ENCODE measurements around the gene ATP23.

Gene ATP23

DNA sequence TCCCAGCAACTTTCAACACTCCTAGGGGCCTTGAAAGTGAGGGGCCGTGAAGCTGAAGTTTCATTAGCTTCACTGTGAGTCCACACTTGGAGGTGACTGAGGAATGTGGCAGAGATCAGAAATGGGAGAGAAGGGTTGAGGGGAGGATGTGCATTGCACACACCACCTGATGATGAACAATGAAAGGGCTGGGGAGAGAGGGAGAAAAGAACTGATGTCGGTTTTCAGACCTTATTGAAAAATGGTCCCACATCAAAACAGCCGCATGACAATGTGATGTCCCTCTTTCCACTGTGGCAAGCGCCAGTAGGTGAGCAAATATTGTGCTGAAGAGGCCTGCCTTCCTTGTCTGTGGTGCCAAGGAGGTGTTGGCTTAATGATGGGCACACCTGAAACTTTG, 32.3 kb upstream of the ATP23 start:
- no peak for DNase-seq

DNA sequence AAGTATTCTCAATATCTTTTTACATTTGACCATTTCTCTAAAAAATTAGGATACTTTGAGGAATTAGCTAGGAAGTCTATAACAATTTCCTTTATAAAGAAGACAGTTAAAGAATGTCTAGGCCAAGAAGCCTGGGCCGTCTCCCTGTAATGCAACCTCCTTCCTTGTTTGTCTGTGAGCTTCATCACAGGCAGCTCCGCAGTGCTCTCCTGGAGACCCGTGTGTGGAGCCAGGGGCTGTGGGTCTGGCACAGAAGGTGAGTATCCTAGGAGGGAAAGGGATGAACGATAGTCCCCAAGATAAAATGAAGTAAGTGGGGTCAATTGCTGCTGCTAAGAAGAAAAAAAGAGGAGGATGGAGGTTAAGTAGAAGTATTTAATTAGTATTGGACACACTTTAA, 31.8 kb upstream of the ATP23 start:
- no peak for DNase-seq

DNA sequence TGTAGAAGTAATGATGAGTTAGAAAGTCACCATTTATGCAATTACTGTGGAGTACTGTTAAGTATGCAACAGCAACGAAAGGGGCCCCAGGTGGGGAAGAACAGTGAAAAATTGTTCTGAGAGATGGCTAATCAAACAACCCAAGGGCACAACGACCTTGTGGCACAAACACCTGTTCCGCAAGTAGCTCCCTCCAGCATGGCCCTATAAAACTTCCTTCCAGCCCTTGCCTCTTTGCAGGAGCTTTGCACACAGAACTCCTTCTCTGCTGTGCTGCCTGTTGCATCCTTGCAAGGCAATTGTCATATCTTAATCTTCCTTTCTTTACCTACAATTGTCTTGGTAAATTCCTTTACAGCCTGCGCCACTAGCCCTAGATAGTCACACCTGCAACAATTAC, 23.2 kb upstream of the ATP23 start:
- DNase-seq = no peak

DNA sequence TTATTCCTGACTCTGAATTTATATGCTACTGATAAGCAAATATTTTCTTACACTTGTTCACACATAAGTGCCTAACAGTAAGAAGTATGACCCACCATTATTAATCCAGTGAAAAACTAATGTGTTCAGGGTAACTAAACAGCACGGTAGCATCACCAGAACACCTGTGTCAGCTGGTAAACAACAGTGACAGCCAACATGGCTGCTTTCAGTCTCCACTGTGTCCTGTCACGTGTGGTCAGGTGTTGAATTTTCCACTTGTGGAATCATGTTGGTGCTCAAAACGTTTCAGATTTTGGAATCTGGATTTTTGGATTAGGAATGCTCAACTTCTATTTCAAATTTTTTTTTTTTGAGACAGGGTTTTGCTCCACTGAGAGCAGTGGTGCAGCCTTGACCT, 14.3 kb upstream of the ATP23 start:
- no peak for DNase-seq

DNA sequence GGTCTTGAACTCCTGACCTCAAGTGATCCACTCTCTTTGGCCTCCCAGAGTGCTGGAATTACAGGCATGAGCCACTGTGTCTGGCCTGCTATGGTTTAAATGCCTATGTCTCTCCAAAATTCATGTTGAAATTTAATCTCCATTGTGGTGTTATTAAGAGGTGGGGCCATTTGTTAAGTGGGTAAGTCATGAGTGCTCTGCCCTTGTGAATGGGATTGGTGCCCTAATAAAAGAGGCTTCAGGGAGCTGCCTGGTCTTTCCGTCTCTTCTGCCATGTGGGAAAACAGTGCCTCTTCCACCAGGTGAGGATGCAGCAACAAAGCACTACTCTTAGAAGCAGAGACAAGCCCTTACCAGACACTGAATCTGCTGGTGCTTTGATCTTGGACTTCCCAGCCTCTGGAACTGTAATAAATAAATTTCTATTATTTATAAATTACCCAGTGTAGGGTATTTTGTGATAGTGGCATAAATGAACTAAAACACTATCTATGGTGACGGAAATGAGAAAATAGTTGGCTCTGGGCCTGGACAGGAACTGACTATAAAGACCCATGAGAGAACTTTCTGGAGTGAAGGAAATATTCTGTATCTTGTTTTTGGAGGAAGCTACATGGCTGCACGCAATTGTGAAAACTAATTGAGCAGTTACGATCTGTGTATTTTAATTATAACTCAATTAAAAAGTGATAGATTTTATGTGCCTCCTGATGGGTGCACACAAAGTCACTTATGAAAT, 12.1 kb upstream of the ATP23 start:
- DNase-seq = no peak

DNA sequence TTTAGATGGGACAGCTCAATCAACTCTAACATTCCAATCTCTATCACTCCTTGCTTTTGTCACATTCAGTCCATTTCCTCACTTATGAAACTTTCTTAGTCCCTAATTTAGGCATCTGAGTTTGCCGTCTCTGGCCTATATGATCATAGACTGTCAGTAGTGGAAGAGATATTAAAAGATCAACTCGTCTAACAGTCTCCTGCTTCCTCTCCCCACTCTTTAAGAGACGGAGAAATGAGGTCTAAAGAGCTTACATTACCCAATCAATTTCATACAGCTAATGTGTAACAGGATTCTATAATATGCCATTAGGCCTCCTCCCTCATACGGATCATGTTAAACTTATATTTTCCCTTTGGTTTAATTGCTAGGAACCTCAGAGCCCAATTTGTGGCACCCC, 6.5 kb upstream of the ATP23 start:
- no peak for DNase-seq

DNA sequence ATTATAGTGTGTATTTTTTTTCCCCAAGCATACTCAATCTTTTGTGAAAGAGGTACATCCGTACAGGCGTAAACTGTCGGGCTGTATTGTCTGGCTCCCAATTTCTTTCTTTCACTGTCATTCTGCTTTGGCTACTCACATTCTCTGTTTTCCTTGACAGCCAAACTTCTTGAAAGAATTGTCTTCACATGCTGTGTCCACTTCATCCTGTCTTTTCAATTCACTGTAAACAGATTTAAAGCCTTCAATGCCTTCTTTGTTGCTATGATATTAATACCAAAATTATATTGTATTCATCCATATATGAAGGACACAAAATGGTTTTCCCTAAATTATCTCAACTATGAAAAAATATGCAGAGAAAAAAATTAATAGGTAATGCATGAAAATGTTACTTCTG, 6.0 kb upstream of the ATP23 start:
- no peak for DNase-seq

DNA sequence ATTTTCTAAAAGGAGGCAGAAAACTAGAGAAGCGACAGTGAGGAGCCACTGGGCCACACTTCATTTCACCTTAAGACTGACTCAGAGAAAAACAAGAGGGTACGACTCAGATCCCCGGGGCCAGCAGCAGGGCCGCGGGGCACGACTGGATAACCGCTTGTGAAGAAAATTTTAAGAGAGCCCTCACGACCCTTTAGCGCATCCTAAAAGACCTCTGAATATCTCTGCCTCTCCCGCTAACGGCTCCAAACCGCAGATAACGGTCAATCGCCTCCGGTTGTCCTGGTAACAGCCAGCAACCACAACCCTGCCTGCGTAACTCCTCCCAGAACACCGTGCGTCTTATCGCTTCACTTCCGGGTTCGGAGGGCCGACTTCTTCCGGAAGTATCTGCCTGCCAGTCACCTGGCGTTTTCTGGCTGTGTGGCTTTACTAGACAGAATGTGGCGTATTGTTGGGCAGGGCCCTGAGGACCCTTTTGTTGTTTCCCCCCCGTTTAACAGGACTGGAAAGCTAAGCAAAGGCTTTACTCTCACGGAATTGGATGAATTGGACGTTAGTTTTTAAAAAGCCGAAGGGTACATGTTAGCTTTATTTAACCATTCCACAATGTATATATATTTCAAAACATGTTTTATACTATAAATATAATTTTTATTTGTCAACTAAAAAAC, 5.4 kb upstream of the ATP23 start:
- peak; percentile 91 for DNase-seq

DNA sequence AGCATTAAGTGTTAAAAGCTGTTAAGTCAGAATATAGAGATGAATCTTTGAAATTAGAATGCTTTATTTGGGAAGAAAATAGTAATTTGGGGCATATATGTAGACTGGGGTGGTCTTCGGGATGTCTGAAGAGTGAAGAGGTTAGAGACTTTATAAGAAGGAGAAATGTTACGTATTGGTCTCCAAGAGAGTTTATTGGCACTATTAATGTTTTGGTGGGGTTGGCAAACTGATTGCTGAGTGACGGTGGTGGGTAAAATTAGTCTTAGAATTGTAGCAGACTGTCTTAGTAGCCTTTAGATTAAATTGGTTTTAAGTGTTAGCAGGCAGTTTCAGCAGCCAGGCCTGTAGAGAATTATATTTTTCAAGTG, 4.9 kb upstream of the ATP23 start:
- DNase-seq = no peak

DNA sequence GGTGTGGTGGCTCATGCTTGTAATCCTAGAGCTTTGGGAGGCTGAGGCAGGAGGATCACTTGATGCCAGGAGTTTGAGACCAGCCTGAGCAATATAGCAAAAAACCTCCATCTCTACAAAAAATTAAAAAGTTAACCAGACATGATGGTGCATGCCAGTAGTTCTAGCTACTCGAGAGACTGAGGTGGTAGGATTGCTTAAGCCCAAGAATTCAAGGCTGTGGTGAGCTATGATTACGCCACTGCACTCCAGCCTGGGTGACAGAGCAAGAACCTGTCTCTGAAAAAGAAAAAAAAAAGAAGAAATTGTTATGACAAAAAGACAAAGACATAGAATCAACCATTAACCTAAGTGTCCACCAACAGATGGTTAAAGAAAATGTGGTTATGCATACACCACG, 2.1 kb upstream of the ATP23 start:
- no peak for DNase-seq

DNA sequence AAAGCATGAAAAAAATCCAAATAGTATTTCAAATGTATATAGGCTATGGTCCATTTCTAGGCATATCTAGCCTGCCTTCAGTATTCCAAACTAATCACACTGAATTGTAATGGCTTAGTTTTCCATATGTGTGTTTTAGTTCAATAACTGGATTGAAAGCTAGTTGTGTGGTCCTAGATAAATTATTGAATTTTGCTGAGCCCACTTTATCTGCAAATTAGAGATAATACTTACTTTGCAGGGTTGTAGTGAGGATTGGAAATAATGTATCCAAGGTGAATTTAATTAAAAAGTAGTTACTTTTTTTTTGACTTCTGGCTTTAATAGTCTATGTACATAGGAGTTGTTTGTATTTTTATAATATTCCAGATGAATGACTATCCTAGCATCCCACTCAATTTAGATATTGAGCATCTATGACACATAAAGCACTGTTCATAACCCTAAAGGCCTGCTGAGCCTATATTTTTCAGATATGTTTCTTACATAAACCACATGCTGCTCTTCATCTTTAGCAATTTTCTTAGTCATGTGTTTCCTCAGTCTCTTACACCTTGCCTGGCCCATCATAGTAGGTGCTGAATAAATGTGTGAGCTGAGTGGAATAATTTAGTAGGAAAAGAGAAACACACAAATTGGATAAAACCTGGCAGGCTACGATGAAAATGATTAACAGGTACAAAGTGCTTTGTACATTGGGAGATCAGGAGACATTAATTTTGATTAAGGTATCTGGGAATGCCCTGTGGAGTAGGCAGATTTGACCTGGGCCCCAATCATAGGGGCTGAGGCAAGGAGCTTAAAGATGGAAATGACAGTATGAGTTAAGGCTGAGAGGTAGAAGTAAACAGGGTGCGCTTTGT, 1.1 kb upstream of the ATP23 start:
- no peak for DNase-seq

DNA sequence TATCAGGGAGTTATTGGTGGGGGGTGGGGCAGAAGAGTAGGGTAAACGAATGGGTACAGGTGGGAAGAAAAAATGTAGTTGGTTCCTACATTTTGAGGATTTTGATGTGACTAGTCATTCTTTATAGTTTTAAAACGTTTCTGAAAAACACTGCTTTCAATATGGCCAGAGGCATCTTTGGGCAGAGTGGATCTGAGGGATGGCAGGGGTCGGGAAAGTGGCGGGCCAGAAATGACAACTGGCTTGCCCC, 527 bp upstream of the ATP23 start:
- no peak for DNase-seq

DNA sequence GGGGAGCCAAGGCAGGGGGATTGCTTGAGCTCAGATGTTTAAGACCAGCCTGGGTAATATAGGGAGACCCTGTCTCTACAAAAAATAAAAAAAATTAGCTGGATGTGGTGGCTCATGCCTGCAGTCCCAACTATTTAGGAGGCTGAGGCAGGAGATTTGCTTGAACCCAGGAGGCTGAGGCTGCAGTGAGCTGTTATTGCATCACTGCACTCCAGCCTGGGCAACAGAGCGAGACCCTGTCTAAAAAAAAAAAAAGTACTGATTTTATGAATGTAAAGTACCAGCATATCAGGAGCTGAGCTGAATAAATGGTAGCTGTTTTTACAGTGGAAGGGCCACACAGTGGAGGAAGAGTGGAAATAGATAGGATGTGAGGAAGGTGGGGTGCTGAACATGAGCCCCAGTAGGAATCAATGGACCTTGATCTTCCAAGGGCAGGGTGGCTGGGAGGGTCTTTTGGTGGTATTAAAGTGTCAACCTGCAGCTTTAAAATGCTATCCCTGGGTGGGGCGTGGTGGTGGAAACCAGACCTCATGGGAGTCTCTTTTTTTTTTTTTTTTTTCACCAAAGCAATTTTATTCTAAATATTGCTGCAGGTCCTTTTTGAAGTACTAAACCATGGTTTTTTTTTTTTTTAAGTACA, 2.2 kb downstream of the ATP23 start:
- DNase-seq = no peak

DNA sequence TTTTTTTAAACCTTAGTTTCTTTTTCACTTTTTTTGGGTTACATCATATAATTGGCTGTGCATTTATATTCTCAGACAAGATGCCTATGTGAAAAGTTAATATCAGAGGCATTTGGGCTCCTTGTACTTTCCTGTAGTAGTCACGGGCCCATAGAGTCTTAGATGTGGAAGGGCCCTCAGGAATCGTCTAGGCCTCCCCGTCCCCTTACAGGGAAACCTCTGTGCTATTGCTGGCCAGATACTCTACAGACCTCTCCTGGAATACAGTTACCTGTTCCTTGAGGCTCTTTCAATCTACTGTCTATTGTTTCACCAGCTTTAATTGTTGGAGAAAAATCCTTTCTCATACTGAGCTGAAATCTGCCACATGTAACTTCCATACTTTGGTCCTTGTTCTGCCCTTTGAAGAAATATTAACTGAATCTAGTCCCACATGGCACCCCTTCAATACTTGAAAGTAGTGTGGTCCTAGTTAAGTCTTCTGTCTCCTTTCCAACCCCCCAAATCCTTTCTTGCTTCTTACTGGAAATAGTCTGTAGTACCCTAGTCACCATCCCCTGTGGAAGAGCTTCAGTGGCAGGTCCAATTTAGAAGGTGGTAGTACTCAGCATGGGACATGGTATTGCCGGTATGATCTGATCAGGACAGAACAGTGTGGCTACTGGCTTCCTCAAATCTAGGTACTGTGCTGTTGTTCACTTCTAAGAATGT, 3.1 kb downstream of the ATP23 start:
- DNase-seq = no peak

DNA sequence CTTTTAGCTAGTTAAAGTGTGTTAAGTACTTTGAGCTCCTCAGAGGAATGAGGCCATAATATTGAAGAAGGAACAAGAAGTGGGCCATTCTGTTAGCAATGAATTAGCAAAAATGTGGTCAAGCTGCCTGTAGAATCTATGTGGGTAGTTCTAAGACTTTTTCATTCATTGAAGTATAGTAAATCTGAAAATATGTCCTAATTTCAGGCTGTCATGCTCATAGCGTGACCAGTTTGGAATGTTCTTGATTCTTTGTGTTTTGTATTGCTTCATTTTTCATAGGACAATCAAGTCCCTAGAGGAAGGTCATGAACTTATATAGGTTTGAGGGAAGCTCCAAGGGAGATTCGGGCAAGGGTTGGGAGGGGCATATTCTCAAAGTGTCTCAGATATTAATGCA, 11.4 kb downstream of the ATP23 start:
- DNase-seq = no peak

DNA sequence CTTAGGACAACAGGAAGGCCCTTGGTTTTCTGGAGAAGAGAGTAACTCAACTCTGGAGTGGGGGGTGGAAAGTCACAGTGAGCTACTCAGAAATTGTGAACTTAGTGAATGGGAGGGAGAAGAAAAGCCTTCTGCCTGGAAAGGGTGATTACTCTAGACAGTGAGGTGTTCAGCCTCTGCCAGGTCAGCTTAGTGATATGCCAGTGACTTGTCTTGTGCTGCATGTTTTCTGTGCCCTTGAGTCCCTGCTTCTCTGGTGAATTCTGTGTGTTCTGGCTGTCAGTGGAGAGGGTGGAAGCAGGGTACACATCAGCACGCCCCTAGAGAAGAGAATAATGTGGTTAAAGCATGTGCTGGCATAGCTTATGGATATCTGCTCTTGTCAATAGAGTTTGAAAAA, 13.4 kb downstream of the ATP23 start:
- no peak for DNase-seq

DNA sequence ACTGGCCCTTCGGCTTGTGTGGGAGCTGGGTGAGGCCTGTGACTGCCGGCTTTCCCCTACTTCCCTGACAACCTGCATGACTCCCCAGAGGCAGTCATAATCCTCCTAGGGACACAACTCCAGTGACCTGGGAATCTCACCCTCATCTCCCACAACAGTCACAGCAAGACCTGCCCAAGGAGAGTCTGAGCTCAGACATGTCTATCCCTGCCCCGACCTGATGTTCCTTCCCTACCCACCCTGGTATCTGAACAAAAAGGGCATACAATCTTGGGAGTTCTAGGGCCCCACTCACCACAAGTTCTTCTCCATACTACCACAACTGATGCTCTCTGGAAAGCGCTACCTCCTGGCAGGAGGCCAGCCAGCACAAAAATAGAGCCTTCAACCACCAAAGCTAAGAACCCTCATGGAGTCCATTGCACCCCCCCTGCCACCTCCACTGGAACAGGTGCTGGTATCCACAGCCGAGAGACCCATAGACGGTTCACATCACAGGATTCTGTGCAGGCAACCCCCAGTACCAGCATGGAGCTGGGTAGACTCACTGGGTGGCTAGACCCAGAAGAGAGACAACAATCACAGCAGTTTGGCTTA, 16.8 kb downstream of the ATP23 start:
- no peak for DNase-seq

DNA sequence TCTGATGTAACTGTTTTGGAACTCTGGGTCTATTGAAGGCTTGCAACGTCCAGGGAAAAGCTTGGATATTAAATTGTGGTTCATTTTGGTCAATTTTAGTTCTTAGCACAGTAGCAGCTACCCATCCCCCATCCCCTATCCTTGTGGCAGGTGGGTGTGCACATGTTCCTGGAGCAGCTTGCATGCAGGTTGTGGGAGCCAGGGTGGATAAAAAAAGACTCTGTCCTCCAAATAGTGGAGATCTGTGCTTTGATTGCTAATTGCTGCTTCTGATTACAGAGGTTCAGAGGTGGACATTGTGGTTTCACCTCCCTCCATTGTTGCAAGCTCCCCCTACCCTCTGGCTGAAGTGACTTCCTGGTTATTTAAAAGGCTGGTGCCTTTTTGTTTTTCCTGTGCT, 23.1 kb downstream of the ATP23 start:
- no peak for DNase-seq

DNA sequence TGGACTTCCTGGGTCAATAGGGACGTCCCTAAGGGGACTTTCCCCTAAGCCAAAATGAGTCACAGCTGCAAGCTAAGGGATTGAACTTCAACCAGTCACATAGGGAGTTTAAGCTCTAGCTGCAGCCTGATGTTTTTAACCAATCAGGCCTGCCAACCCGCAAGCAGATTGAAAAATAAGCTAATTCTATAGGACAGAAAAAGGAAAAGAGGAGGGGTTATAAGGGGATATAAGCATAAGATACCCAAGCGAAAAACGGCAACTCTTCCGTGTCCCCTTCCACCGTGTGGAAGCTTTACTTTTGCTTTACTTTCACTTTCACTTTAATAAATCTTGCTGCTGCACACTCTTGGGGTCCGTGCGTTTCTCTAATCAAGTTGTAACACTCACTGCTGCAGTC, 24.4 kb downstream of the ATP23 start:
- no peak for DNase-seq

DNA sequence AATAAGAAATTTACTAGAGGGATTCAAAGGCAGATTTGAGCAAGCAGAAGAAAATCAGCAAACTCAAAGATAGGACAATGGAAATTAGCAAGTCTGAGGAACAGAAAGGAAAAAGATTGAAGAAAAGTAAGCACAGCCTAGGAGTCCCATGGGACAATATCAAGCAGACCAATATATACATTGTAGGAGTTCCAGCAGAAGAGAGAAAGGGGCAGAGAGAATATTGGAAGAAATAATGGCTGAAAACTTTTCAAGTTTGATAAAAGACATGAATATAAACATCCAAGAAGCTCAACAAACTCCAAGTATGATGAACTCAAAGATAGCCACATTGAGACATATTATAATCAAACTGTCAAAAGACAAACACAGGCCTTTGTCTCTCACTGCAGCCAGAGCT, 25.2 kb downstream of the ATP23 start:
- no peak for DNase-seq

DNA sequence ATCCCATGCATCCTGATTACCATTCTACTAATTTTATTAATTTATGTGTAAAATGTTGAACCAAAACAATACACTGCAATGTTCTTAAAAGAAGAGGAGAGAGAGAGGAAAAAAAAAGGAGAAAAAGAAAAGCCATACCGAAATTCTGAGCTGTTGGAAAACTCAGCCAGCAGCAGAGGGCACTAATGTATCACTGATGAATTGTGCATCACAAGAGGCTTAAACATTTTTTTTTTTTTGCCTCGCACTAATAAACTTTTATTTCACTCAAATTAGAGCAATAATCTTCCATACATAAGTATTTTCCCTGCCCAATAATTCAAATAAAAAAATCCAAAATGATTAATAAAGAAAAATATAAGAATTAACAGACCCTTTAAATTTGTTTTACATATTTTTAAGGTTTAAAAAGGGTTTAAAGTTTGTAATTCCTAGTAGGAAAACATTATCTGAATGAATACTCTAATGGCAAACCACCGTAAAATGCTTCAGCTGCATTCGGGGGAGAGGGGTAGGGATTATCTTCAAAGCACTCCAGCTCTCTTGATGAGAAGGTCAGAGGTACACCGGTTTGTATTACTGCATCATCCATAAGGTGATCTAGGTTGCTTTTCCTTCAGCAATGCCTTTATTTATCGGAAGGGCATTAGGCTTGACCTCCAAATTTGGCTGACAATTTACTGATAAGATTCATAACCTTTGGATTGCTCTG, 41.9 kb downstream of the ATP23 start:
- peak; percentile 15 for DNase-seq

DNA sequence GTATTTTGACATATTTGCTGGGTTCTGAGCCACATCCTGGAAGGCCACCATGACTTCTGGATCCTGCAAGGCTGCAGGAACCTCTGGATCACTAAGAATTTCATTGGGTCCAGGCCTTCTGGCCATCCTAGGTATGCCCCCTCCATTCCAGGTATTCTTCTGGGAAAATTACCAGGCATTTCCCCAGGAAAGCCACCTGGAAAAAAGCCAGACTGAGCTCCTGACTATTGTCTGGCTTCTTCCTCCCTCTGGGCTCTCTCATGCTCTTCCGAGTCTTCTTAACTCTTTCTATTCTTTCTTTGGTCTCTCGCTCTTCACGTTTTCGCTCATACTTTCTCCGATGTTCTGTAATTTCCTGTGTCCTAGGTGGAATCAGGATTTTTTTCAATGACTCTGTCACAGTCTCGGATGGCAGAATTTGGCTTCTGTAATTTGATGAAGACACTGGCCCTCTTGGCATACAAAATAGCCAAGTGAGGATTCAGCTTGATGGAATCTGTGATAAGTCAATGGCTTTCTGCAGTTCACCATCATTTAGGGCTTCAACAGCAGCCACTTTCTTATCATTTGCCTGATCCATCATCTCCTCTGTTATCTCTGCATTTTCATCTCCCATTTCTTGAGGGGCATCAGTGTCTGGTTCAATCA, 42.6 kb downstream of the ATP23 start:
- DNase-seq = no peak
